ENCODE data around the gene TMEM203.

TMEM203 gene

GRCh38 chr9:137230705-137231371 is 25.4 kb upstream of the TMEM203 start, which contains the start of gene SLC34A3:
SLC34A3 (plus strand) TSS chr9:137230901; CDS start chr9:137231703, 802 bp downstream.
- in situ Hi-C loops (cut with MboI; ENCODE audit: low sequenced_read_pairs), result no loop called here

GRCh38 chr9:137229903-137230704 is 24.7 kb upstream of the TMEM203 start:
- in situ Hi-C loops (cut with MboI; ENCODE audit: low sequenced_read_pairs), result no loop called here

- in situ Hi-C loops (cut with MboI; ENCODE audit: low sequenced_read_pairs), result no loop called here
Measured at GRCh38 chr9:137228968-137229896, 23.8 kb upstream of the TMEM203 start.

GRCh38 chr9:137228506-137228967 is 23.1 kb upstream of the TMEM203 start:
- in situ Hi-C loops (cut with MboI; ENCODE audit: low sequenced_read_pairs), result no loop called here

- in situ Hi-C loops (cut with MboI; ENCODE audit: low sequenced_read_pairs), result no loop called here
Measured at GRCh38 chr9:137227853-137228505, 22.5 kb upstream of the TMEM203 start.

- in situ Hi-C loops (cut with MboI; ENCODE audit: low sequenced_read_pairs), result no loop called here
Measured at GRCh38 chr9:137227054-137227852, 21.8 kb upstream of the TMEM203 start, which contains the start of gene RNF224. RNF224 (plus strand) TSS chr9:137227502; CDS start chr9:137228336, 834 bp downstream.

- in situ Hi-C loops (cut with MboI; ENCODE audit: low sequenced_read_pairs), result no loop called here
Measured at GRCh38 chr9:137226338-137227053, 21.0 kb upstream of the TMEM203 start.

GRCh38 chr9:137225699-137226331 is 20.4 kb upstream of the TMEM203 start:
- in situ Hi-C loops (cut with MboI; ENCODE audit: low sequenced_read_pairs), result no loop called here

GRCh38 chr9:137224830-137225694 is 19.6 kb upstream of the TMEM203 start, which contains the start of gene CYSRT1:
CYSRT1 (plus strand) TSS chr9:137225174; CDS start chr9:137225622, 448 bp downstream.
- in situ Hi-C loops (cut with MboI; ENCODE audit: low sequenced_read_pairs), result no loop called here

- in situ Hi-C loops (cut with MboI; ENCODE audit: low sequenced_read_pairs), result no loop called here
Measured at GRCh38 chr9:137223078-137223970, 17.9 kb upstream of the TMEM203 start.

- in situ Hi-C loops (cut with MboI; ENCODE audit: low sequenced_read_pairs), result no loop called here
Measured at GRCh38 chr9:137222190-137223077, 17.0 kb upstream of the TMEM203 start, which contains the start of gene RNF208. RNF208 (minus strand) TSS chr9:137222240; CDS start chr9:137221212, 1,028 bp downstream.

GRCh38 chr9:137221506-137222111 is 16.2 kb upstream of the TMEM203 start:
- in situ Hi-C loops (cut with MboI; ENCODE audit: low sequenced_read_pairs), result no loop called here

GRCh38 chr9:137221095-137221505 is 15.7 kb upstream of the TMEM203 start:
- in situ Hi-C loops (cut with MboI; ENCODE audit: low sequenced_read_pairs), result no loop called here

- in situ Hi-C loops (cut with MboI; ENCODE audit: low sequenced_read_pairs), result no loop called here
Measured at GRCh38 chr9:137220317-137221094, 15.1 kb upstream of the TMEM203 start.

Data from hTERT RPE-1 (cell line).